ENCODE results near the gene GALK1.

GRCh38 chr17:75737133-75737962 is 27.6 kb downstream of the GALK1 start:
- TF ChIP-seq, protein P1, sequence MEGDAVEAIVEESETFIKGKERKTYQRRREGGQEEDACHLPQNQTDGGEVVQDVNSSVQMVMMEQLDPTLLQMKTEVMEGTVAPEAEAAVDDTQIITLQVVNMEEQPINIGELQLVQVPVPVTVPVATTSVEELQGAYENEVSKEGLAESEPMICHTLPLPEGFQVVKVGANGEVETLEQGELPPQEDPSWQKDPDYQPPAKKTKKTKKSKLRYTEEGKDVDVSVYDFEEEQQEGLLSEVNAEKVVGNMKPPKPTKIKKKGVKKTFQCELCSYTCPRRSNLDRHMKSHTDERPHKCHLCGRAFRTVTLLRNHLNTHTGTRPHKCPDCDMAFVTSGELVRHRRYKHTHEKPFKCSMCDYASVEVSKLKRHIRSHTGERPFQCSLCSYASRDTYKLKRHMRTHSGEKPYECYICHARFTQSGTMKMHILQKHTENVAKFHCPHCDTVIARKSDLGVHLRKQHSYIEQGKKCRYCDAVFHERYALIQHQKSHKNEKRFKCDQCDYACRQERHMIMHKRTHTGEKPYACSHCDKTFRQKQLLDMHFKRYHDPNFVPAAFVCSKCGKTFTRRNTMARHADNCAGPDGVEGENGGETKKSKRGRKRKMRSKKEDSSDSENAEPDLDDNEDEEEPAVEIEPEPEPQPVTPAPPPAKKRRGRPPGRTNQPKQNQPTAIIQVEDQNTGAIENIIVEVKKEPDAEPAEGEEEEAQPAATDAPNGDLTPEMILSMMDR (conservative IDR thresholded peaks at IDR 0.05 in 1 of 2, IDR thresholded peaks at IDR 0.05 in 1 of 2; ENCODE audit: low read depth in 1 of 2, low read length in 2 of 2), result no peak
- TF ChIP-seq EZH2 (IDR thresholded peaks at IDR 0.05; ENCODE audit: low read length, missing control alignments), result no peak
